IMR-90 (cell line): Measurements from ENCODE around the gene VSNL1. TPM values are rescaled to one million over a fixed set of nuclear protein-coding genes. Genes with fewer than 3 reads are reported as not detected.

Experiments
- ATAC-seq: fragments of 200-7000 bp; cut with Tn5 transposase; 2 replicates; pipeline ENCODE4 v1.9.1; 2020; ENCODE audit warnings: low read depth, mild to moderate bottlenecking, moderate library complexity
- BruUV-seq: library from RNA; stranded (reverse); fragments of 400-500 nt; replicated peaks from 2 replicates; lab custom pipeline; 2021; lab: Mats Ljungman, UMichigan
- CTCF ChIA-PET: fragments of 300-600 bp; formaldehyde crosslinking; extraction: SDS; loops from one replicate; lab custom pipeline; 2021; ENCODE audit warnings: antibody characterized with exemption; lab: Yijun Ruan, JAX
- POLR2A ChIA-PET: fragments of 300-600 bp; sonication (Branson Sonifier 250); formaldehyde crosslinking; loops from one replicate; lab custom pipeline; 2022; ENCODE audit warnings: antibody characterized with exemption; ENCODE audit not compliant: unreplicated experiment; lab: Charles Lee
- DNase-seq: peaks from one replicate; pipeline ENCODE4 v3.0.0; 2013
- H2AFZ ChIP-seq: replicated peaks from 2 replicates; pipeline ENCODE3; 2013; ENCODE audit warnings: low read length, mild to moderate bottlenecking; ENCODE audit not compliant: poor library complexity
- H2AK5ac ChIP-seq: 2 replicates; pipeline ENCODE4 v1.6.1; 2013; ENCODE audit warnings: low read depth, low read length, inconsistent platforms
- H2AK9ac ChIP-seq: replicated peaks from 2 replicates; pipeline ENCODE3; 2013; ENCODE audit warnings: mild to moderate bottlenecking, low read depth, low read length, moderate library complexity; ENCODE audit not compliant: poor library complexity
- H2BK120ac ChIP-seq: 2 replicates; pipeline ENCODE4 v1.6.1; 2013; ENCODE audit warnings: low read depth, low read length, inconsistent platforms
- H2BK15ac ChIP-seq: 3 replicates; pipeline ENCODE4 v1.6.1; 2013; ENCODE audit warnings: low read depth, low read length, inconsistent platforms
- H2BK20ac ChIP-seq: 2 replicates; pipeline ENCODE4 v1.6.1; 2013; ENCODE audit warnings: low read depth, mild to moderate bottlenecking, inconsistent platforms, low read length, moderate library complexity
- H2BK5ac ChIP-seq: 2 replicates; pipeline ENCODE4 v1.6.1; 2013; ENCODE audit warnings: mild to moderate bottlenecking, low read depth, low read length, inconsistent platforms; ENCODE audit not compliant: poor library complexity, severe bottlenecking
- H3K14ac ChIP-seq: replicated peaks from 2 replicates; pipeline ENCODE4 v1.6.1; 2013; ENCODE audit warnings: low read depth, low read length, inconsistent platforms
- H3K18ac ChIP-seq: 2 replicates; pipeline ENCODE4 v1.6.1; 2013; ENCODE audit warnings: low read depth, low read length, control low read depth
- H3K23ac ChIP-seq: 2 replicates; pipeline ENCODE4 v1.6.1; 2013; ENCODE audit warnings: low read depth, low read length, inconsistent platforms
- H3K27ac ChIP-seq: 2 replicates; pipeline ENCODE4 v1.5.1; 2013; ENCODE audit warnings: mild to moderate bottlenecking, control low read depth, low read length; ENCODE audit not compliant: insufficient read depth
- H3K27me3 ChIP-seq: 2 replicates; pipeline ENCODE4 v1.6.1; 2013; ENCODE audit warnings: low read length; ENCODE audit not compliant: control insufficient read depth, insufficient read depth
- H3K36me3 ChIP-seq: 2 replicates; pipeline ENCODE4 v1.6.1; 2013; ENCODE audit warnings: low read length, mixed read lengths; ENCODE audit not compliant: control insufficient read depth, insufficient read depth
- H3K4ac ChIP-seq: 2 replicates; pipeline ENCODE4 v1.6.1; 2013; ENCODE audit warnings: low read depth, low read length, inconsistent platforms
- H3K4me1 ChIP-seq: 2 replicates; pipeline ENCODE4 v1.6.1; 2013; ENCODE audit warnings: low read length, mixed read lengths; ENCODE audit not compliant: control insufficient read depth, insufficient read depth
- H3K4me2 ChIP-seq: 2 replicates; pipeline ENCODE4 v1.6.1; 2013; ENCODE audit warnings: low read depth, mild to moderate bottlenecking, control low read depth, low read length, moderate library complexity
- H3K4me3 ChIP-seq: 2 replicates; pipeline ENCODE4 v1.5.1; 2013; ENCODE audit warnings: low read depth, mild to moderate bottlenecking, control low read depth, low read length, moderate library complexity; ENCODE audit not compliant: insufficient read depth
- H3K56ac ChIP-seq: 2 replicates; pipeline ENCODE4 v1.6.1; 2013; ENCODE audit warnings: low read length, inconsistent platforms; ENCODE audit not compliant: insufficient read depth; ENCODE audit errors: extremely low read depth
- H3K79me1 ChIP-seq, 2 experiments: 2 replicates each; pipeline ENCODE4 v1.6.1; 2013; ENCODE audit warnings: low read length in 2 of 2, inconsistent platforms in 1 of 2, low read depth in 1 of 2
- H3K9ac ChIP-seq: 2 replicates; pipeline ENCODE4 v1.6.1; 2013; ENCODE audit warnings: low read depth, low read length, control low read depth
- H3K9me1 ChIP-seq: 2 replicates; pipeline ENCODE4 v1.6.1; 2013; ENCODE audit warnings: low read length, inconsistent platforms; ENCODE audit not compliant: insufficient read depth
- H3K9me3 ChIP-seq: 2 replicates; pipeline ENCODE4 v1.6.1; 2013; ENCODE audit warnings: low read length; ENCODE audit not compliant: control insufficient read depth, insufficient read depth
- H4K20me1 ChIP-seq: 2 replicates; pipeline ENCODE4 v1.6.1; 2013; ENCODE audit warnings: low read length, inconsistent platforms; ENCODE audit not compliant: insufficient read depth
- H4K5ac ChIP-seq: 2 replicates; pipeline ENCODE4 v1.6.1; 2013; ENCODE audit warnings: mild to moderate bottlenecking, low read depth, low read length, control low read depth
- H4K8ac ChIP-seq, 2 experiments: 2 replicates each; pipeline ENCODE4 v1.6.1; 2013; ENCODE audit warnings: low read depth in 2 of 2, low read length in 2 of 2, control low read depth in 1 of 2, inconsistent platforms in 1 of 2
- H4K91ac ChIP-seq: 2 replicates; pipeline ENCODE4 v1.6.1; 2013; ENCODE audit warnings: low read depth, low read length, inconsistent platforms; ENCODE audit not compliant: insufficient read depth
- BHLHE40 ChIP-seq: fragments of 150-350 bp; IDR thresholded peaks from 2 replicates; pipeline ENCODE4 v1.6.1; 2016; ENCODE audit warnings: mild to moderate bottlenecking, low read depth, low read length
- CEBPB ChIP-seq: IDR thresholded peaks from 2 replicates; pipeline ENCODE4 v1.6.1; 2012; ENCODE audit warnings: low read depth, low read length, improper control_type of control experiment
- CHD1 ChIP-seq: IDR thresholded peaks from 2 replicates; pipeline ENCODE4 v1.6.1; 2012; ENCODE audit warnings: low read depth, low read length, improper control_type of control experiment
- CTCF ChIP-seq: conservative IDR thresholded peaks from 2 replicates; pipeline ENCODE4 v1.5.1; 2012; ENCODE audit warnings: mild to moderate bottlenecking, low read depth, low read length, improper control_type of control experiment
- FOS ChIP-seq: fragments of 150-350 bp; IDR thresholded peaks from 2 replicates; pipeline ENCODE4 v1.6.1; 2016; ENCODE audit warnings: low read depth, low read length
- MAFK ChIP-seq: IDR thresholded peaks from 2 replicates; pipeline ENCODE4 v1.6.1; 2012; ENCODE audit warnings: low read depth, low read length, improper control_type of control experiment
- MAZ ChIP-seq: IDR thresholded peaks from 2 replicates; pipeline ENCODE4 v1.6.1; 2012; ENCODE audit warnings: low read depth, mild to moderate bottlenecking, low read length, improper control_type of control experiment, moderate library complexity, borderline replicate concordance
- MXI1 ChIP-seq: IDR thresholded peaks from 2 replicates; pipeline ENCODE4 v1.6.1; 2012; ENCODE audit warnings: low read depth, mild to moderate bottlenecking, low read length, moderate library complexity, borderline replicate concordance
- NFE2L2 ChIP-seq: fragments of 150-350 bp; IDR thresholded peaks from 2 replicates; pipeline ENCODE4 v1.6.1; 2016; ENCODE audit warnings: low read depth, mild to moderate bottlenecking, low read length
- POLR2A ChIP-seq: IDR thresholded peaks from 2 replicates; pipeline ENCODE4 v1.6.1; 2012; ENCODE audit warnings: mild to moderate bottlenecking, low read depth, low read length
- RAD21 ChIP-seq: IDR thresholded peaks from 2 replicates; pipeline ENCODE4 v1.6.1; 2012; ENCODE audit warnings: low read length, improper control_type of control experiment
- RCOR1 ChIP-seq: IDR thresholded peaks from 2 replicates; pipeline ENCODE4 v1.6.1; 2012; ENCODE audit warnings: mild to moderate bottlenecking, low read length, improper control_type of control experiment; ENCODE audit not compliant: insufficient replicate concordance
- RFX5 ChIP-seq: IDR thresholded peaks from 2 replicates; pipeline ENCODE4 v1.8.0; 2012; ENCODE audit warnings: low read depth, mild to moderate bottlenecking, low read length, moderate library complexity
- SMC3 ChIP-seq: fragments of 150-350 bp; IDR thresholded peaks from 2 replicates; pipeline ENCODE4 v1.6.1; 2016; ENCODE audit warnings: low read depth, mild to moderate bottlenecking, antibody characterized with exemption, low read length, moderate library complexity
- USF2 ChIP-seq: fragments of 150-350 bp; IDR thresholded peaks from 2 replicates; pipeline ENCODE4 v1.6.1; 2017; ENCODE audit warnings: mild to moderate bottlenecking, antibody characterized with exemption, low read length, low read depth
- WGBS, 2 experiments: methylation state at CpG; one replicate each; pipeline versions ENCODE4 v1.1.5 to v1.1.7; 2013; ENCODE audit warnings: missing lambda C conversion rate in 2 of 2; ENCODE audit not compliant: insufficient read length in 1 of 2; ENCODE audit errors: extremely low coverage in 2 of 2; 5-methylcytosine and 5-hydroxymethylcytosine counted together
- dilution Hi-C: fragments of 300-500 bp; cut with HindIII; formaldehyde crosslinking; loops from one replicate; pipeline ENCODE4 v1.14.3; 2018; ENCODE audit warnings: low sequenced_read_pairs; ENCODE audit not compliant: unreplicated experiment
- in situ Hi-C: fragments of 300-500 bp; cut with MboI; formaldehyde crosslinking; loops from 3 replicates; pipeline ENCODE4 v1.14.3; 2019; ENCODE audit warnings: low sequenced_read_pairs, inconsistent platforms, mixed read lengths
- intact Hi-C: fragments of 100-400 bp; cut with micrococcal nuclease; formaldehyde crosslinking; loops from 2 replicates; pipeline ENCODE4 v1.10.0; 2022
- polyA plus RNA-seq, 3 experiments: library from polyadenylated mRNA; depleted of rRNA; stranded (reverse); fragments of >200 nt; gene quantifications; 2 replicates each; pipeline ENCODE4 v1.2.3, GENCODE V29; 2012; ENCODE audit warnings: low replicate concordance in 1 of 3
- total RNA-seq: library from RNA; depleted of rRNA; stranded (reverse); fragments of >200 nt; gene quantifications from 2 replicates; pipeline ENCODE4 v1.2.3, GENCODE V29; 2012
- TF ChIP-seq, protein P1 (sequence below): fragments of 150-350 bp; IDR thresholded peaks from 2 replicates; pipeline ENCODE4 v1.6.1; 2016; ENCODE audit warnings: low read depth, mild to moderate bottlenecking, low read length, moderate library complexity, borderline replicate concordance

Gene VSNL1
- total and polyA plus RNA-seq, 2 of the 4 experiments (the other 2 are of a cell fraction), result 0.32 to 0.36 TPM

GRCh38 chr2:17649026-17649425, 108.5 kb downstream of the VSNL1 start:
- no peak overlapping the region for H2AFZ ChIP-seq
- no peaks in the 10 kb centered on the region for H3K79me1 ChIP-seq
- intact Hi-C loops, result no loop called here
- H2BK20ac ChIP-seq, result no peak overlapping the region
- H3K36me3 ChIP-seq, result no peaks in the 10 kb centered on the region
- H2BK15ac ChIP-seq, result no peak overlapping the region
- H3K56ac ChIP-seq, result no peak overlapping the region
- no peak overlapping the region for H2BK120ac ChIP-seq
- no peak overlapping the region for H3K9ac ChIP-seq
- H3K9me1 ChIP-seq, result peaks cover 14% of the 10 kb centered on the region
- H4K5ac ChIP-seq, result no peak overlapping the region
- no TSS peak for BruUV-seq
- WGBS, 2 experiments, result 98% methylated on average over 8 of the region's 11 CpGs; no CpG with 5 or more reads in 1 of the 2 experiments
- no peak overlapping the region for H3K14ac ChIP-seq
- no peak overlapping the region for H2AK9ac ChIP-seq
- DNase-seq (no peak), ATAC-seq (no peak)
- no peaks in the 10 kb centered on the region for H3K9me3 ChIP-seq
- H3K4me2 ChIP-seq, result no peak overlapping the region
- no peak overlapping the region for H3K27ac ChIP-seq
- no peaks in the 10 kb centered on the region for H3K27me3 ChIP-seq
- H4K91ac ChIP-seq, result no peak overlapping the region
- H3K23ac ChIP-seq, result no peak overlapping the region
- TF ChIP-seq RAD21 (no peak), CTCF (no peak), BHLHE40 (no peak), POLR2A (no peak), USF2 (no peak), RFX5 (no peak), MXI1 (no peak), MAZ (no peak), RCOR1 (no peak), CHD1 (no peak), MAFK (no peak), SMC3 (no peak), CEBPB (no peak), NFE2L2 (no peak), FOS (no peak)
- TF ChIP-seq, protein P1, sequence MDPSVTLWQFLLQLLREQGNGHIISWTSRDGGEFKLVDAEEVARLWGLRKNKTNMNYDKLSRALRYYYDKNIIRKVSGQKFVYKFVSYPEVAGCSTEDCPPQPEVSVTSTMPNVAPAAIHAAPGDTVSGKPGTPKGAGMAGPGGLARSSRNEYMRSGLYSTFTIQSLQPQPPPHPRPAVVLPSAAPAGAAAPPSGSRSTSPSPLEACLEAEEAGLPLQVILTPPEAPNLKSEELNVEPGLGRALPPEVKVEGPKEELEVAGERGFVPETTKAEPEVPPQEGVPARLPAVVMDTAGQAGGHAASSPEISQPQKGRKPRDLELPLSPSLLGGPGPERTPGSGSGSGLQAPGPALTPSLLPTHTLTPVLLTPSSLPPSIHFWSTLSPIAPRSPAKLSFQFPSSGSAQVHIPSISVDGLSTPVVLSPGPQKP, result no peak
- no peak overlapping the region for H2AK5ac ChIP-seq
- H3K18ac ChIP-seq, result no peak overlapping the region
- no peak overlapping the region for H2BK5ac ChIP-seq
- H3K4me3 ChIP-seq, result no peak overlapping the region
- dilution Hi-C loops, result no loop called here
- no peaks in the 10 kb centered on the region for H4K20me1 ChIP-seq
- in situ Hi-C loops, result no loop called here
- CTCF ChIA-PET, result no interaction called here
- no peak overlapping the region for H3K4ac ChIP-seq
- H4K8ac ChIP-seq, result no peak overlapping the region
- POLR2A ChIA-PET, result no interaction called here
- H3K4me1 ChIP-seq, result peaks cover 16% of the 10 kb centered on the region
